K562 (cell line): Measurements from ENCODE around the gene DDX50.

Experiments
- CAMTA2 ChIP-seq: fragments of 250-450 bp; sonication (Bioruptor Pico); conservative IDR thresholded peaks from 2 replicates; pipeline ENCODE4 v1.5.1; 2022
- FOXK1 ChIP-seq: sonication (generic); formaldehyde crosslinking; IDR thresholded peaks from 2 replicates; pipeline ENCODE4 v1.8.0; 2022; ENCODE audit warnings: missing genetic modification reagents, mild to moderate bottlenecking, borderline replicate concordance
- GABPA ChIP-seq: fragments of 200-800 bp; sonication (Bioruptor generic); conservative IDR thresholded peaks from 2 replicates; pipeline ENCODE4 v1.6.1; 2016; ENCODE audit warnings: low read depth, missing genetic modification characterization, missing compliant biosample characterization
- NCOA4 ChIP-seq: fragments of 450-650 bp; IDR thresholded peaks from 2 replicates; pipeline ENCODE4 v1.6.1; 2018; ENCODE audit warnings: mild to moderate bottlenecking; ENCODE audit not compliant: partially characterized antibody
- POLR2AphosphoS5 ChIP-seq: IDR thresholded peaks from 2 replicates; pipeline ENCODE4 v1.6.1; 2011; ENCODE audit warnings: mild to moderate bottlenecking, low read depth, low read length, moderate library complexity; ENCODE audit not compliant: control insufficient read depth, insufficient read depth
- RBBP5 ChIP-seq: fragments of 200-600 bp; sonication (generic); IDR thresholded peaks from 2 replicates; pipeline ENCODE4 v1.6.1; 2012; ENCODE audit warnings: borderline replicate concordance, mild to moderate bottlenecking, low read length, control low read depth, inconsistent platforms; ENCODE audit not compliant: insufficient read depth, poor library complexity, severe bottlenecking
- ZEB2 ChIP-seq: fragments of 450-650 bp; IDR thresholded peaks from 2 replicates; pipeline ENCODE4 v1.6.1; 2016
- ZNF217 ChIP-seq: sonication (generic); formaldehyde crosslinking; IDR thresholded peaks from 2 replicates; pipeline ENCODE4 v1.8.0; 2022; ENCODE audit warnings: mild to moderate bottlenecking, missing genetic modification reagents
- ZNF77 ChIP-seq: fragments of 250-450 bp; sonication (Bioruptor Pico); IDR thresholded peaks from 2 replicates; pipeline ENCODE4 v1.5.0; 2020
- TF ChIP-seq, protein P1 (sequence below), 3 experiments: IDR thresholded peaks in 2 of 3; conservative IDR thresholded peaks in 1 of 3; 2 replicates each; pipeline ENCODE4 v1.5.1; 2011 to 2012; ENCODE audit warnings: low read length in 3 of 3, mild to moderate bottlenecking in 3 of 3, control low read depth in 2 of 3, improper control_type of control experiment in 1 of 3, inconsistent platforms in 1 of 3, low read depth in 1 of 3, mixed read lengths in 1 of 3, moderate library complexity in 1 of 3; ENCODE audit not compliant: insufficient read depth in 2 of 3
- TF ChIP-seq, protein P2 (sequence below): fragments of 450-650 bp; IDR thresholded peaks from 2 replicates; pipeline ENCODE4 v1.7.1; 2018; ENCODE audit warnings: mild to moderate bottlenecking, low read depth; ENCODE audit not compliant: partially characterized antibody
- TF ChIP-seq, protein P3 (sequence below): sonication (generic); formaldehyde crosslinking; IDR thresholded peaks from 2 replicates; pipeline ENCODE4 v1.8.1; 2023; ENCODE audit warnings: mild to moderate bottlenecking, missing genetic modification reagents
- TF ChIP-seq, protein P4 (sequence below): sonication (generic); formaldehyde crosslinking; IDR thresholded peaks from 2 replicates; pipeline ENCODE4 v1.9.0; 2022; ENCODE audit warnings: mild to moderate bottlenecking, missing genetic modification reagents
- TF ChIP-seq, protein P5 (sequence below): sonication (generic); formaldehyde crosslinking; IDR thresholded peaks from 2 replicates; pipeline ENCODE4 v1.8.0; 2022; ENCODE audit warnings: mild to moderate bottlenecking, missing genetic modification reagents

DNA sequence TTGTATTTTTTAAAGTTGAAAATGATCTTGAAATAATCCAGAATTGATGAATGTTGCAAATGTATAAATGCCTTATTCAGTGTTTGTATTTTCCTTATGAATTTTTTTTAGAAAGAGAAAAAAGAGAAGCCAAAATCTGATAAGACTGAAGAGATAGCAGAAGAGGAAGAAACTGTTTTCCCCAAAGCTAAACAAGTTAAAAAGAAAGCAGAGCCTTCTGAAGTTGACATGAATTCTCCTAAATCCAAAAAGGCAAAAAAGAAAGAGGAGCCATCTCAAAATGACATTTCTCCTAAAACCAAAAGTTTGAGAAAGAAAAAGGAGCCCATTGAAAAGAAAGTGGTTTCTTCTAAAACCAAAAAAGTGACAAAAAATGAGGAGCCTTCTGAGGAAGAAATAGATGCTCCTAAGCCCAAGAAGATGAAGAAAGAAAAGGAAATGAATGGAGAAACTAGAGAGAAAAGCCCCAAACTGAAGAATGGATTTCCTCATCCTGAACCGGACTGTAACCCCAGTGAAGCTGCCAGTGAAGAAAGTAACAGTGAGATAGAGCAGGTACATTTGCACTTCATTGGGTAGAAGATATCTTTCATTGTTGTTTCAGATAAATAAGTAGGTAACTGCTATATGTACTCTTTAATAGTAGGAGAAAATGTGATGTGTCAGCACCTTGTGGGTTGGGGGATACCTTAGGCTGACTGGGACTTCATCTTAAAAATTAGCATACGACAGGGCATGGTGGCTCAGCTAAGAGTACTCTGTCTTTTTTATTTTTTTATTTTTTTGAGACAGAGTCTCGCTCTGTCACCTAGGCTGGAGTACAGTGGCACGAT lies 58.8 kb downstream of the DDX50 start:
- TF ChIP-seq, protein P1, sequence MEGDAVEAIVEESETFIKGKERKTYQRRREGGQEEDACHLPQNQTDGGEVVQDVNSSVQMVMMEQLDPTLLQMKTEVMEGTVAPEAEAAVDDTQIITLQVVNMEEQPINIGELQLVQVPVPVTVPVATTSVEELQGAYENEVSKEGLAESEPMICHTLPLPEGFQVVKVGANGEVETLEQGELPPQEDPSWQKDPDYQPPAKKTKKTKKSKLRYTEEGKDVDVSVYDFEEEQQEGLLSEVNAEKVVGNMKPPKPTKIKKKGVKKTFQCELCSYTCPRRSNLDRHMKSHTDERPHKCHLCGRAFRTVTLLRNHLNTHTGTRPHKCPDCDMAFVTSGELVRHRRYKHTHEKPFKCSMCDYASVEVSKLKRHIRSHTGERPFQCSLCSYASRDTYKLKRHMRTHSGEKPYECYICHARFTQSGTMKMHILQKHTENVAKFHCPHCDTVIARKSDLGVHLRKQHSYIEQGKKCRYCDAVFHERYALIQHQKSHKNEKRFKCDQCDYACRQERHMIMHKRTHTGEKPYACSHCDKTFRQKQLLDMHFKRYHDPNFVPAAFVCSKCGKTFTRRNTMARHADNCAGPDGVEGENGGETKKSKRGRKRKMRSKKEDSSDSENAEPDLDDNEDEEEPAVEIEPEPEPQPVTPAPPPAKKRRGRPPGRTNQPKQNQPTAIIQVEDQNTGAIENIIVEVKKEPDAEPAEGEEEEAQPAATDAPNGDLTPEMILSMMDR (IDR thresholded peaks at IDR 0.05 in 2 of 3, conservative IDR thresholded peaks at IDR 0.05 in 1 of 3; ENCODE audit: insufficient read depth in 2 of 3, low read depth in 1 of 3, low read length in 3 of 3) = no peak
- no peak for TF ChIP-seq NCOA4
- TF ChIP-seq, protein P2, sequence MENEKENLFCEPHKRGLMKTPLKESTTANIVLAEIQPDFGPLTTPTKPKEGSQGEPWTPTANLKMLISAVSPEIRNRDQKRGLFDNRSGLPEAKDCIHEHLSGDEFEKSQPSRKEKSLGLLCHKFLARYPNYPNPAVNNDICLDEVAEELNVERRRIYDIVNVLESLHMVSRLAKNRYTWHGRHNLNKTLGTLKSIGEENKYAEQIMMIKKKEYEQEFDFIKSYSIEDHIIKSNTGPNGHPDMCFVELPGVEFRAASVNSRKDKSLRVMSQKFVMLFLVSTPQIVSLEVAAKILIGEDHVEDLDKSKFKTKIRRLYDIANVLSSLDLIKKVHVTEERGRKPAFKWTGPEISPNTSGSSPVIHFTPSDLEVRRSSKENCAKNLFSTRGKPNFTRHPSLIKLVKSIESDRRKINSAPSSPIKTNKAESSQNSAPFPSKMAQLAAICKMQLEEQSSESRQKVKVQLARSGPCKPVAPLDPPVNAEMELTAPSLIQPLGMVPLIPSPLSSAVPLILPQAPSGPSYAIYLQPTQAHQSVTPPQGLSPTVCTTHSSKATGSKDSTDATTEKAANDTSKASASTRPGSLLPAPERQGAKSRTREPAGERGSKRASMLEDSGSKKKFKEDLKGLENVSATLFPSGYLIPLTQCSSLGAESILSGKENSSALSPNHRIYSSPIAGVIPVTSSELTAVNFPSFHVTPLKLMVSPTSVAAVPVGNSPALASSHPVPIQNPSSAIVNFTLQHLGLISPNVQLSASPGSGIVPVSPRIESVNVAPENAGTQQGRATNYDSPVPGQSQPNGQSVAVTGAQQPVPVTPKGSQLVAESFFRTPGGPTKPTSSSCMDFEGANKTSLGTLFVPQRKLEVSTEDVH = no peak
- TF ChIP-seq CAMTA2 (CRISPR knock-in tag) = no peak
- TF ChIP-seq ZEB2 = no peak
- TF ChIP-seq GABPA (tag) = no peak
- TF ChIP-seq ZNF77 (CRISPR knock-in tag) = no peak
- no peak for TF ChIP-seq POLR2AphosphoS5
- TF ChIP-seq FOXK1 (CRISPR knock-in tag) = no peak
- no peak for TF ChIP-seq ZNF217 (CRISPR knock-in tag)
- TF ChIP-seq, protein P3, sequence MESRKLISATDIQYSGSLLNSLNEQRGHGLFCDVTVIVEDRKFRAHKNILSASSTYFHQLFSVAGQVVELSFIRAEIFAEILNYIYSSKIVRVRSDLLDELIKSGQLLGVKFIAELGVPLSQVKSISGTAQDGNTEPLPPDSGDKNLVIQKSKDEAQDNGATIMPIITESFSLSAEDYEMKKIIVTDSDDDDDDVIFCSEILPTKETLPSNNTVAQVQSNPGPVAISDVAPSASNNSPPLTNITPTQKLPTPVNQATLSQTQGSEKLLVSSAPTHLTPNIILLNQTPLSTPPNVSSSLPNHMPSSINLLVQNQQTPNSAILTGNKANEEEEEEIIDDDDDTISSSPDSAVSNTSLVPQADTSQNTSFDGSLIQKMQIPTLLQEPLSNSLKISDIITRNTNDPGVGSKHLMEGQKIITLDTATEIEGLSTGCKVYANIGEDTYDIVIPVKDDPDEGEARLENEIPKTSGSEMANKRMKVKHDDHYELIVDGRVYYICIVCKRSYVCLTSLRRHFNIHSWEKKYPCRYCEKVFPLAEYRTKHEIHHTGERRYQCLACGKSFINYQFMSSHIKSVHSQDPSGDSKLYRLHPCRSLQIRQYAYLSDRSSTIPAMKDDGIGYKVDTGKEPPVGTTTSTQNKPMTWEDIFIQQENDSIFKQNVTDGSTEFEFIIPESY (CRISPR knock-in tag) = no peak
- TF ChIP-seq, protein P4, sequence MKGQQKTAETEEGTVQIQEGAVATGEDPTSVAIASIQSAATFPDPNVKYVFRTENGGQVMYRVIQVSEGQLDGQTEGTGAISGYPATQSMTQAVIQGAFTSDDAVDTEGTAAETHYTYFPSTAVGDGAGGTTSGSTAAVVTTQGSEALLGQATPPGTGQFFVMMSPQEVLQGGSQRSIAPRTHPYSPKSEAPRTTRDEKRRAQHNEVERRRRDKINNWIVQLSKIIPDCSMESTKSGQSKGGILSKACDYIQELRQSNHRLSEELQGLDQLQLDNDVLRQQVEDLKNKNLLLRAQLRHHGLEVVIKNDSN (CRISPR knock-in tag) = no peak
- TF ChIP-seq, protein P5, sequence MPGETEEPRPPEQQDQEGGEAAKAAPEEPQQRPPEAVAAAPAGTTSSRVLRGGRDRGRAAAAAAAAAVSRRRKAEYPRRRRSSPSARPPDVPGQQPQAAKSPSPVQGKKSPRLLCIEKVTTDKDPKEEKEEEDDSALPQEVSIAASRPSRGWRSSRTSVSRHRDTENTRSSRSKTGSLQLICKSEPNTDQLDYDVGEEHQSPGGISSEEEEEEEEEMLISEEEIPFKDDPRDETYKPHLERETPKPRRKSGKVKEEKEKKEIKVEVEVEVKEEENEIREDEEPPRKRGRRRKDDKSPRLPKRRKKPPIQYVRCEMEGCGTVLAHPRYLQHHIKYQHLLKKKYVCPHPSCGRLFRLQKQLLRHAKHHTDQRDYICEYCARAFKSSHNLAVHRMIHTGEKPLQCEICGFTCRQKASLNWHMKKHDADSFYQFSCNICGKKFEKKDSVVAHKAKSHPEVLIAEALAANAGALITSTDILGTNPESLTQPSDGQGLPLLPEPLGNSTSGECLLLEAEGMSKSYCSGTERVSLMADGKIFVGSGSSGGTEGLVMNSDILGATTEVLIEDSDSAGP (CRISPR knock-in tag) = no peak
- no peak for TF ChIP-seq RBBP5
